Esophagus squamous epithelium (tissue), 5 donors: ENCODE data around the gene DIS3L2. TPM values are rescaled to one million over a fixed set of nuclear protein-coding genes. Genes with fewer than 3 reads are reported as not detected.

Experiments
- DNase-seq: peaks from one replicate; lab custom pipeline; 2025; lab: John Stamatoyannopoulos, UW
- H3K27ac ChIP-seq, 4 donors: fragments of 200-600 bp; sonication (generic); one replicate each; pipeline ENCODE4 v1.5.1; 2016 to 2019; ENCODE audit warnings: mild to moderate bottlenecking in 1 of 4
- H3K27me3 ChIP-seq, 4 donors: fragments of 200-600 bp; sonication (generic); 1 replicate in 3 of 4; 2 replicates in 1 of 4; pipeline versions ENCODE4 v1.5.1 to v1.6.0; 2017 to 2021; ENCODE audit warnings: antibody characterized with exemption in 1 of 4
- H3K36me3 ChIP-seq, 3 donors: fragments of 200-600 bp; sonication (generic); one replicate each; pipeline ENCODE4 v1.5.1; 2016 to 2019
- H3K4me1 ChIP-seq, 3 donors: fragments of 200-600 bp; sonication (generic); one replicate each; pipeline ENCODE4 v1.5.1; 2017 to 2019
- H3K4me3 ChIP-seq, 4 donors: fragments of 200-600 bp; sonication (generic); 1 replicate in 3 of 4; 2 replicates in 1 of 4; pipeline ENCODE4 v1.5.1; 2016 to 2019; ENCODE audit warnings: mild to moderate bottlenecking in 2 of 4, moderate library complexity in 1 of 4
- H3K9me3 ChIP-seq, 3 donors: fragments of 200-600 bp; sonication (generic); one replicate each; pipeline ENCODE4 v1.5.1; 2016 to 2019
- CTCF ChIP-seq, 6 experiments: fragments of 450-650 bp in 4 of 6; fragments of 200-600 bp in 2 of 6; sonication (generic) in 2 of 6; IDR thresholded peaks; one replicate each; pipeline ENCODE4 v1.5.1; 2016 to 2019; ENCODE audit warnings: antibody characterized with exemption in 6 of 6, mild to moderate bottlenecking in 4 of 6, moderate library complexity in 4 of 6
- POLR2A ChIP-seq, 4 donors: fragments of 450-650 bp; IDR thresholded peaks; one replicate each; pipeline ENCODE4 v1.6.1; 2017; ENCODE audit warnings: antibody characterized with exemption in 4 of 4, mild to moderate bottlenecking in 4 of 4, moderate library complexity in 3 of 4
- WGBS, 2 donors: methylation state at CpG; one replicate each; pipeline ENCODE4 v1.1.5; 2018; 5-methylcytosine and 5-hydroxymethylcytosine counted together
- intact Hi-C: fragments of 100-400 bp; cut with DNase I; formaldehyde crosslinking; loops from one replicate; pipeline ENCODE4 v1.15.0; 2022
- total RNA-seq, 4 donors: library from RNA; depleted of rRNA; stranded (reverse); fragments of >200 nt; gene quantifications; one replicate each; pipeline ENCODE4 v1.1.0, GENCODE V29; 2016
- donor health status: DM: yes; HTN: yes; CAD: no.

DIS3L2 gene
- total RNA-seq, 4 donors from 2014 or later: 14.5 to 42.8 (median 32.4) TPM

GRCh38 chr2:232014681-232015080, 53.2 kb downstream of the DIS3L2 start:
- WGBS, 2 donors: 91 to 94% methylated on average over 4 of the region's 4 CpGs
- Histone ChIP-seq H3K27ac (no peak overlapping the region), H3K9me3 (no peaks in the 10 kb centered on the region), H3K27me3 (no peaks in the 10 kb centered on the region), H3K36me3 (peaks cover 0 to 44% (median 0%) of the 10 kb centered on the region in 3 donors), H3K4me3 (no peak overlapping the region), H3K4me1 (peaks cover 0 to 17% (median 2%) of the 10 kb centered on the region in 3 donors)
- no peak for DNase-seq
- intact Hi-C loops: no loop called here
- TF ChIP-seq CTCF (IDR thresholded peaks at IDR 0.05): no peak
- no peak for TF ChIP-seq POLR2A (IDR thresholded peaks at IDR 0.05)

GRCh38 chr2:232018181-232018580, 56.7 kb downstream of the DIS3L2 start:
- no peak for DNase-seq
- no peak overlapping the region for H3K27ac ChIP-seq
- intact Hi-C loops: no loop called here
- H3K4me3 ChIP-seq: no peak overlapping the region
- H3K27me3 ChIP-seq: no peaks in the 10 kb centered on the region
- H3K4me1 ChIP-seq: peaks cover 0 to 11% (median 2%) of the 10 kb centered on the region in 3 donors
- H3K9me3 ChIP-seq: no peaks in the 10 kb centered on the region
- 80 to 86% methylated on average over 4 of the region's 4 CpGs for WGBS, 2 donors
- H3K36me3 ChIP-seq: peaks cover 0 to 77% (median 0%) of the 10 kb centered on the region in 3 donors
- TF ChIP-seq POLR2A (IDR thresholded peaks at IDR 0.05) (no peak), CTCF (IDR thresholded peaks at IDR 0.05) (no peak)

GRCh38 chr2:232022718-232023117, 61.2 kb downstream of the DIS3L2 start:
- no peak for DNase-seq
- no peaks in the 10 kb centered on the region for H3K4me1 ChIP-seq
- no peaks in the 10 kb centered on the region for H3K9me3 ChIP-seq
- TF ChIP-seq CTCF (IDR thresholded peaks at IDR 0.05) (no peak), POLR2A (IDR thresholded peaks at IDR 0.05) (no peak)
- H3K4me3 ChIP-seq: no peak overlapping the region
- intact Hi-C loops: no loop called here
- 90 to 96% methylated on average over 3 of the region's 3 CpGs for WGBS, 2 donors
- H3K27ac ChIP-seq: no peak overlapping the region
- peaks cover 0 to 89% (median 3%) of the 10 kb centered on the region in 3 donors for H3K36me3 ChIP-seq
- H3K27me3 ChIP-seq: no peaks in the 10 kb centered on the region

- Histone ChIP-seq H3K27ac (no peak overlapping the region), H3K9me3 (no peaks in the 10 kb centered on the region), H3K27me3 (no peaks in the 10 kb centered on the region), H3K36me3 (peaks cover 0 to 85% (median 3%) of the 10 kb centered on the region in 3 donors), H3K4me1 (peaks cover 0 to 3% (median under 1%) of the 10 kb centered on the region in 3 donors), H3K4me3 (no peak overlapping the region)
- TF ChIP-seq POLR2A (IDR thresholded peaks at IDR 0.05) (no peak), CTCF (IDR thresholded peaks at IDR 0.05) (no peak)
- DNase-seq: no peak
- intact Hi-C loops: no loop called here
Measured at GRCh38 chr2:232023426-232023825, 61.9 kb downstream of the DIS3L2 start.

- Histone ChIP-seq H3K9me3 (no peaks in the 10 kb centered on the region), H3K27ac (no peak overlapping the region), H3K36me3 (peaks cover 0 to 77% (median 3%) of the 10 kb centered on the region in 3 donors), H3K27me3 (no peaks in the 10 kb centered on the region), H3K4me3 (no peak overlapping the region), H3K4me1 (peaks cover 0 to 8% (median 4%) of the 10 kb centered on the region in 3 donors)
- DNase-seq: no peak
- no peak for TF ChIP-seq POLR2A (IDR thresholded peaks at IDR 0.05)
- TF ChIP-seq CTCF (IDR thresholded peaks at IDR 0.05): no peak
- WGBS, 2 donors: 82 to 86% methylated on average over 7 of the region's 7 CpGs
- intact Hi-C loops: no loop called here
Measured at GRCh38 chr2:232024457-232024856, 62.9 kb downstream of the DIS3L2 start.
